Measurements from ENCODE around the gene GRM1. TPM values are rescaled to one million over a fixed set of nuclear protein-coding genes. Genes with fewer than 3 reads are reported as not detected.

Gene GRM1
- not detected in 2 replicates for total RNA-seq

DNA sequence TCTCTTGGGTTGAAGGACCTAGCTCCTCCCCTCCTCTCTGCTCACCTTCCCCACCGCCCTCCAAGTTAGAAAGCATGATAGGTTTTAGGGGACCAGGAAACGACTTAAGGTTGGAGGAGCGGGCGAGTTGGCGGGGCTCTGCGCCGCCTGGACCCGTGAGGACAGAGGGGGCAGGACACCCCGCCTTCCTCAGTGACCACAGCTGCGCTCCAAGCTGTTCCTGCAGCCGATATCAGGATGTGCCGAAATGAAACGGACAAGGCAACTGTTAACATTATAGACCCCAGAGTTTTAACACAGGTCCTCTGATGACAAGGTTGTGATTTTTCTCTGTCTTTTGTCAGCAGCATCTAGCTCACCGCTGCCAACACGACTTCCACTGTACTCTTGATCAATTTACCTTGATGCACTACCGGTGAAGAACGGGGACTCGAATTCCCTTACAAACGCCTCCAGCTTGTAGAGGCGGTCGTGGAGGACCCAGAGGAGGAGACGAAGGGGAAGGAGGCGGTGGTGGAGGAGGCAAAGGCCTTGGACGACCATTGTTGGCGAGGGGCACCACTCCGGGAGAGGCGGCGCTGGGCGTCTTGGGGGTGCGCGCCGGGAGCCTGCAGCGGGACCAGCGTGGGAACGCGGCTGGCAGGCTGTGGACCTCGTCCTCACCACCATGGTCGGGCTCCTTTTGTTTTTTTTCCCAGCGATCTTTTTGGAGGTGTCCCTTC lies at the start of gene GRM1:
TSS of gene GRM1 (plus strand) at position 212 of the 722 bp plus-strand sequence. CDS start at position 668, 456 bp downstream.

Other genes starting within 250 kb of the GRM1 start
- gene FBXO30, start 214.3 kb upstream of the GRM1 start, total RNA-seq: 12.7 and 20.2 TPM in 2 replicates
- 13.3 and 18.7 TPM in 2 replicates for gene SHPRH, start 64.7 kb upstream of the GRM1 start, total RNA-seq